Upper lobe of left lung (tissue), 6 donors: ENCODE results near the gene AGMO. TPM values are rescaled to one million over a fixed set of nuclear protein-coding genes. Genes with fewer than 3 reads are reported as not detected.
"Not testable (repeated sequence)": the region's sequence is repeated elsewhere in the genome, so short reads cannot be mapped to it uniquely, and the experiment has no call there.

Experiments used
- ATAC-seq, 2 donors: fragments of 200-7000 bp; cut with Tn5 transposase; one replicate each; pipeline ENCODE4 v1.9.1; 2022; ENCODE audit warnings: mild to moderate bottlenecking in 2 of 2, moderate library complexity in 2 of 2; ENCODE audit not compliant: low FRiP score in 2 of 2
- DNase-seq, 2 donors: peaks; one replicate each; pipeline ENCODE4 v3.0.0-alpha.2; 2019 to 2020
- H3K27ac ChIP-seq, 4 donors: fragments of 200-600 bp; sonication (generic); one replicate each; pipeline ENCODE4 v1.5.1; 2016 to 2019
- H3K27me3 ChIP-seq, 4 donors: fragments of 200-600 bp; sonication (generic); one replicate each; pipeline ENCODE4 v1.5.1; 2017 to 2019
- H3K36me3 ChIP-seq, 4 donors: fragments of 200-600 bp; sonication (generic); one replicate each; pipeline ENCODE4 v1.5.1; 2016 to 2019
- H3K4me1 ChIP-seq, 4 donors: fragments of 200-600 bp; sonication (generic); one replicate each; pipeline ENCODE4 v1.5.1; 2018 to 2019
- H3K4me3 ChIP-seq, 4 donors: fragments of 200-600 bp; sonication (generic); one replicate each; pipeline ENCODE4 v1.5.1; 2017 to 2019; ENCODE audit warnings: mild to moderate bottlenecking in 2 of 4, moderate library complexity in 1 of 4
- H3K9me3 ChIP-seq, 4 donors: fragments of 200-600 bp; sonication (generic); one replicate each; pipeline ENCODE4 v1.5.1; 2018 to 2019
- CTCF ChIP-seq, 6 experiments: fragments of 450-650 bp in 4 of 6; fragments of 200-600 bp in 2 of 6; sonication (generic) in 2 of 6; IDR thresholded peaks; one replicate each; pipeline ENCODE4 v1.5.1; 2016 to 2019; ENCODE audit warnings: antibody characterized with exemption in 6 of 6
- EP300 ChIP-seq, 4 donors: sonication (generic); formaldehyde crosslinking; IDR thresholded peaks; one replicate each; pipeline ENCODE4 v1.5.1; 2017; ENCODE audit warnings: antibody characterized with exemption in 4 of 4, control low read depth in 2 of 4
- POLR2A ChIP-seq, 4 donors: fragments of 450-650 bp; IDR thresholded peaks; one replicate each; pipeline ENCODE4 v1.5.1; 2016 to 2017; ENCODE audit warnings: antibody characterized with exemption in 4 of 4, mild to moderate bottlenecking in 2 of 4
- POLR2AphosphoS5 ChIP-seq, 2 donors: sonication (generic); formaldehyde crosslinking; IDR thresholded peaks; one replicate each; pipeline ENCODE4 v1.5.1; 2017; ENCODE audit warnings: antibody characterized with exemption in 2 of 2
- WGBS, 2 donors: methylation state at CpG; one replicate each; pipeline ENCODE4 v1.1.5; 2017 to 2018; 5-methylcytosine and 5-hydroxymethylcytosine counted together
- total RNA-seq, 6 donors: library from RNA; depleted of rRNA in 4 of 6; stranded (reverse); fragments of >200 nt in 4 of 6; gene quantifications; one replicate each; pipeline versions ENCODE4 v1.1.0 to v1.2.1, GENCODE V29; 2016 to 2021
- donor health status: DM: no; HTN: no; CAD: no; lungs with moderate emphysema.
- donor health status: DM: no; HTN: yes; CAD: no; lungs with severe emphysema.

The AGMO gene
- total RNA-seq, 6 donors from 2014 or later, result 0.17 to 3.0 (median 0.20) TPM; not detected in 3

GRCh38 chr7:15308821-15309220, 253.0 kb downstream of the AGMO start:
- Histone ChIP-seq H3K4me3 (no peak overlapping the region), H3K27ac (no peak overlapping the region), H3K36me3 (no peaks in the 10 kb centered on the region), H3K27me3 (no peaks in the 10 kb centered on the region), H3K4me1 (no peaks in the 10 kb centered on the region), H3K9me3 (no peaks in the 10 kb centered on the region)
- WGBS, 2 donors, result 92% methylated on average over 3 of the region's 3 CpGs
- TF ChIP-seq POLR2AphosphoS5 (IDR thresholded peaks at IDR 0.05) (no peak), POLR2A (IDR thresholded peaks at IDR 0.05) (no peak), EP300 (IDR thresholded peaks at IDR 0.05) (no peak), CTCF (IDR thresholded peaks at IDR 0.05) (no peak)
- ATAC-seq (no peak), DNase-seq (no peak)

- Histone ChIP-seq H3K4me1 (no peaks in the 10 kb centered on the region), H3K27ac (no peak overlapping the region)
These were observed 255.5 kb downstream of the AGMO start for GRCh38 chr7:15306296-15306695.

GRCh38 chr7:15305002-15305600, 256.7 kb downstream of the AGMO start:
- DNase-seq, result no peak
- WGBS, 2 donors, result 61 to 79% methylated on average over 2 of the region's 2 CpGs
- peak in 1 of 2 donors; percentile 74 for ATAC-seq

More at GRCh38 chr7:15306296-15306695, 255.5 kb downstream of the AGMO start:
- Histone ChIP-seq H3K4me3 (no peak overlapping the region), H3K9me3 (no peaks in the 10 kb centered on the region), H3K36me3 (no peaks in the 10 kb centered on the region), H3K27me3 (no peaks in the 10 kb centered on the region)
- TF ChIP-seq POLR2AphosphoS5 (IDR thresholded peaks at IDR 0.05) (no peak), POLR2A (IDR thresholded peaks at IDR 0.05) (no peak), CTCF (IDR thresholded peaks at IDR 0.05) (no peak), EP300 (IDR thresholded peaks at IDR 0.05) (no peak)
- ATAC-seq, result no peak
- DNase-seq, result no peak

GRCh38 chr7:15303357-15303756, 258.5 kb downstream of the AGMO start:
- Histone ChIP-seq H3K4me3 (no peak overlapping the region), H3K9me3 (no peaks in the 10 kb centered on the region), H3K27me3 (no peaks in the 10 kb centered on the region), H3K4me1 (no peaks in the 10 kb centered on the region), H3K27ac (no peak overlapping the region), H3K36me3 (no peaks in the 10 kb centered on the region)
- no peak for ATAC-seq
- DNase-seq, result no peak
- no peak for TF ChIP-seq EP300 (IDR thresholded peaks at IDR 0.05)
- TF ChIP-seq POLR2A (IDR thresholded peaks at IDR 0.05), result no peak
- TF ChIP-seq POLR2AphosphoS5 (IDR thresholded peaks at IDR 0.05), result no peak
- no peak for TF ChIP-seq CTCF (IDR thresholded peaks at IDR 0.05)
- 76 to 81% methylated on average over 3 of the region's 3 CpGs for WGBS, 2 donors

More at GRCh38 chr7:15305002-15305600, 256.7 kb downstream of the AGMO start:
- Histone ChIP-seq H3K36me3 (no peaks in the 10 kb centered on the region), H3K9me3 (no peaks in the 10 kb centered on the region), H3K4me1 (no peaks in the 10 kb centered on the region), H3K27ac (no peak overlapping the region), H3K4me3 (no peak overlapping the region), H3K27me3 (no peaks in the 10 kb centered on the region)
- no peak for TF ChIP-seq POLR2AphosphoS5 (IDR thresholded peaks at IDR 0.05)
- TF ChIP-seq CTCF (IDR thresholded peaks at IDR 0.05), result peak in 5 of 6 experiments; percentile 38 to 55 (median 39)
- no peak for TF ChIP-seq EP300 (IDR thresholded peaks at IDR 0.05)
- no peak for TF ChIP-seq POLR2A (IDR thresholded peaks at IDR 0.05)

GRCh38 chr7:15300986-15301385, 260.8 kb downstream of the AGMO start:
- H3K27me3 ChIP-seq, H3K27ac ChIP-seq, H3K4me3 ChIP-seq, ATAC-seq, H3K36me3 ChIP-seq, H3K9me3 ChIP-seq, H3K4me1 ChIP-seq: not testable (repeated sequence)
- peak in 1 of 2 donors; percentile 12 for DNase-seq
- 88 to 92% methylated on average over 6 of the region's 6 CpGs for WGBS, 2 donors
